ENCODE measurements around the gene POMT1. TPM values are rescaled to one million over a fixed set of nuclear protein-coding genes. Genes with fewer than 3 reads are reported as not detected.

POMT1 gene
- total and polyA plus RNA-seq, 2 donors (not counting 3 experiments of a cell fraction or from before 2014, with no cell fraction given) = 44.7 to 53.9 TPM

- H3K27me3 ChIP-seq (ENCODE audit: control insufficient read depth in 2 of 2, insufficient read depth in 2 of 2, low read length in 2 of 2) = no peaks in the 10 kb centered on the region
- no peak overlapping the region for H2AFZ ChIP-seq (ENCODE audit: low read depth, low read length)
- no peak overlapping the region for H3K27ac ChIP-seq (ENCODE audit: insufficient read depth, low read depth, low read length)
- no peak overlapping the region for H3K4me2 ChIP-seq (ENCODE audit: insufficient read depth, low read length)
- dilution Hi-C loops (cut with MboI; ENCODE audit: extremely low pct_ligation_motif_present, low sequenced_read_pairs) = no loop called here
- TF ChIP-seq, protein P1, sequence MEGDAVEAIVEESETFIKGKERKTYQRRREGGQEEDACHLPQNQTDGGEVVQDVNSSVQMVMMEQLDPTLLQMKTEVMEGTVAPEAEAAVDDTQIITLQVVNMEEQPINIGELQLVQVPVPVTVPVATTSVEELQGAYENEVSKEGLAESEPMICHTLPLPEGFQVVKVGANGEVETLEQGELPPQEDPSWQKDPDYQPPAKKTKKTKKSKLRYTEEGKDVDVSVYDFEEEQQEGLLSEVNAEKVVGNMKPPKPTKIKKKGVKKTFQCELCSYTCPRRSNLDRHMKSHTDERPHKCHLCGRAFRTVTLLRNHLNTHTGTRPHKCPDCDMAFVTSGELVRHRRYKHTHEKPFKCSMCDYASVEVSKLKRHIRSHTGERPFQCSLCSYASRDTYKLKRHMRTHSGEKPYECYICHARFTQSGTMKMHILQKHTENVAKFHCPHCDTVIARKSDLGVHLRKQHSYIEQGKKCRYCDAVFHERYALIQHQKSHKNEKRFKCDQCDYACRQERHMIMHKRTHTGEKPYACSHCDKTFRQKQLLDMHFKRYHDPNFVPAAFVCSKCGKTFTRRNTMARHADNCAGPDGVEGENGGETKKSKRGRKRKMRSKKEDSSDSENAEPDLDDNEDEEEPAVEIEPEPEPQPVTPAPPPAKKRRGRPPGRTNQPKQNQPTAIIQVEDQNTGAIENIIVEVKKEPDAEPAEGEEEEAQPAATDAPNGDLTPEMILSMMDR (IDR thresholded peaks at IDR 0.05; ENCODE audit: extremely low read depth in 1 of 2, insufficient read depth in 1 of 2, low read depth in 1 of 2, low read length in 2 of 2) = no peak
- TF ChIP-seq POLR2A (IDR thresholded peaks at IDR 0.05; ENCODE audit: low read depth, low read length) (no peak), POLR2AphosphoS5 (IDR thresholded peaks at IDR 0.05; ENCODE audit: insufficient read depth, low read depth, low read length) (no peak), JUN (IDR thresholded peaks at IDR 0.05; ENCODE audit: borderline replicate concordance, insufficient read depth, insufficient read length, low read depth) (no peak), EZH2 (IDR thresholded peaks at IDR 0.05; ENCODE audit: borderline replicate concordance, low read depth, low read length, severe bottlenecking) (no peak), MYC (IDR thresholded peaks at IDR 0.05; ENCODE audit: low read depth, low read length) (no peak), FOS (IDR thresholded peaks at IDR 0.05; ENCODE audit: borderline replicate concordance, insufficient read depth, low read length) (no peak), GATA2 (IDR thresholded peaks at IDR 0.05; ENCODE audit: insufficient read depth, insufficient read length, low read depth, low read length) (no peak)
- TF ChIP-seq, protein P2, sequence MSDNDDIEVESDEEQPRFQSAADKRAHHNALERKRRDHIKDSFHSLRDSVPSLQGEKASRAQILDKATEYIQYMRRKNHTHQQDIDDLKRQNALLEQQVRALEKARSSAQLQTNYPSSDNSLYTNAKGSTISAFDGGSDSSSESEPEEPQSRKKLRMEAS (IDR thresholded peaks at IDR 0.05; ENCODE audit: insufficient read depth, insufficient read length) = no peak
- no TSS peak for BruUV-seq (replicated peaks)
- H3K36me3 ChIP-seq (ENCODE audit: control insufficient read depth in 2 of 2, extremely low read depth in 1 of 2, insufficient read depth in 2 of 2, low read length in 2 of 2) = peaks cover 0 to 2% of the 10 kb centered on the region in 2 experiments
- ChIA-PET POLR2A (no interaction called here), CTCF (no interaction called here)
- H4K20me1 ChIP-seq (replicated peaks; ENCODE audit: control insufficient read depth, extremely low read depth, insufficient read depth, low read length) = no peaks in the 10 kb centered on the region
- no peak overlapping the region for H3K9ac ChIP-seq (replicated peaks; ENCODE audit: extremely low read depth, insufficient read depth, low read length)
- H3K4me3 ChIP-seq (replicated peaks in 1 of 3; ENCODE audit: insufficient read depth in 1 of 3, low read depth in 1 of 3, low read length in 3 of 3) = no peak overlapping the region
- H3K9me1 ChIP-seq (replicated peaks; ENCODE audit: control insufficient read depth, extremely low read depth, insufficient read depth, low read length) = no peaks in the 10 kb centered on the region
- no peaks in the 10 kb centered on the region for H3K9me3 ChIP-seq (replicated peaks; ENCODE audit: control insufficient read depth, insufficient read depth, low read length)
- DNase-seq (ENCODE audit: low read depth, low spot score) (no peak), FAIRE-seq (no peak)
- intact Hi-C loops (cut with micrococcal nuclease) = no loop called here
- no peaks in the 10 kb centered on the region for H3K79me2 ChIP-seq (ENCODE audit: control insufficient read depth, insufficient read depth, low read length)
- no peaks in the 10 kb centered on the region for H3K4me1 ChIP-seq (ENCODE audit: control insufficient read depth, extremely low read depth, insufficient read depth, low read length)
Observed at GRCh38 chr9:131567910-131568309, 65.2 kb downstream of the POMT1 start.

Small RNA genes lying within 50 kb of the gene (small RNA-seq; reads per million reads assigned to genes)
- gene SNORD62A (ENCODE audit: insufficient read depth, insufficient read length, low read depth, low replicate concordance) (not detected), gene SNORD62B (ENCODE audit: insufficient read depth, insufficient read length, low read depth, low replicate concordance) (not detected)

Other genes with a start within 250 kb of the POMT1 start
- 26.6 and 34.0 TPM in 2 replicates for gene FAM78A, start 226.4 kb upstream of the POMT1 start, total RNA-seq
- gene FAM78A, start 226.4 kb upstream of the POMT1 start, polyA plus RNA-seq = 37.4 and 45.9 TPM in 2 replicates
- 0.83 and 2.1 TPM in 2 replicates for gene PLPP7, start 213.2 kb upstream of the POMT1 start, total RNA-seq
- gene PLPP7, start 213.2 kb upstream of the POMT1 start, polyA plus RNA-seq = 2.7 and 3.8 TPM in 2 replicates
- 248 and 256 TPM in 2 replicates for gene PRRC2B, start 108.8 kb upstream of the POMT1 start, total RNA-seq
- gene PRRC2B, start 108.8 kb upstream of the POMT1 start, polyA plus RNA-seq = 35.6 and 38.5 TPM in 2 replicates
- gene UCK1, start 28.3 kb downstream of the POMT1 start, total RNA-seq = 23.6 and 24.1 TPM in 2 replicates
- gene UCK1, start 28.3 kb downstream of the POMT1 start, polyA plus RNA-seq = 28.0 and 30.1 TPM in 2 replicates
- gene PRRT1B, start 42.6 kb downstream of the POMT1 start, total RNA-seq = not detected in 2 replicates
- not detected in 2 replicates for gene PRRT1B, start 42.6 kb downstream of the POMT1 start, polyA plus RNA-seq
- 124 TPM in 2 replicates for gene RAPGEF1, start 237.2 kb downstream of the POMT1 start, total RNA-seq
- 50.0 and 53.3 TPM in 2 replicates for gene RAPGEF1, start 237.2 kb downstream of the POMT1 start, polyA plus RNA-seq